Neuronal stem cell (in vitro differentiated cells): ENCODE data around the gene HEATR9.

ENCODE experiments used
- DNase-seq: peaks from one replicate; pipeline ENCODE4 v3.0.0-alpha.2; 2013; ENCODE audit warnings: low spot score
- H2AFZ ChIP-seq: one replicate; pipeline ENCODE4 v1.6.1; 2013; ENCODE audit warnings: mild to moderate bottlenecking, low read length, inconsistent platforms
- H2AK5ac ChIP-seq: 2 replicates; pipeline ENCODE4 v1.6.1; 2013; ENCODE audit warnings: low read depth, mild to moderate bottlenecking, inconsistent platforms, low read length, moderate library complexity, mixed read lengths
- H2BK120ac ChIP-seq: 2 replicates; pipeline ENCODE4 v1.6.1; 2013; ENCODE audit warnings: low read depth, mild to moderate bottlenecking, inconsistent platforms, low read length, moderate library complexity, mixed read lengths
- H2BK12ac ChIP-seq: one replicate; pipeline ENCODE4 v1.6.1; 2013; ENCODE audit warnings: low read length, inconsistent platforms
- H2BK15ac ChIP-seq: 2 replicates; pipeline ENCODE4 v1.6.1; 2013; ENCODE audit warnings: mild to moderate bottlenecking, low read length, inconsistent platforms, mixed read lengths
- H2BK5ac ChIP-seq: one replicate; pipeline ENCODE4 v1.6.1; 2013; ENCODE audit warnings: inconsistent platforms, mild to moderate bottlenecking, low read length, moderate library complexity
- H3K14ac ChIP-seq: one replicate; pipeline ENCODE4 v1.6.1; 2013; ENCODE audit warnings: low read length, inconsistent platforms
- H3K18ac ChIP-seq: 2 replicates; pipeline ENCODE4 v1.6.1; 2013; ENCODE audit warnings: low read length, inconsistent platforms
- H3K23ac ChIP-seq: 2 replicates; pipeline ENCODE4 v1.6.1; 2013; ENCODE audit warnings: low read depth, mild to moderate bottlenecking, mixed read lengths, low read length, inconsistent platforms; ENCODE audit not compliant: poor library complexity
- H3K27ac ChIP-seq: replicated peaks from 3 replicates; pipeline ENCODE4 v1.5.1; 2013; ENCODE audit warnings: low read length, inconsistent platforms
- H3K27me3 ChIP-seq, 3 experiments: 2 replicates each; pipeline ENCODE4 v1.6.1; 2013; ENCODE audit warnings: low read length in 3 of 3, mild to moderate bottlenecking in 2 of 3, inconsistent platforms in 1 of 3, low read depth in 1 of 3, mixed read lengths in 1 of 3, moderate library complexity in 1 of 3; ENCODE audit not compliant: control insufficient read depth in 3 of 3, insufficient read depth in 3 of 3
- H3K36me3 ChIP-seq, 2 donors: replicated peaks in 1 of 2; 2 replicates each; pipeline ENCODE4 v1.6.1; 2013; ENCODE audit warnings: low read length in 2 of 2; ENCODE audit not compliant: control insufficient read depth in 2 of 2, insufficient read depth in 2 of 2
- H3K4ac ChIP-seq: 2 replicates; pipeline ENCODE4 v1.6.1; 2013; ENCODE audit warnings: inconsistent platforms, mild to moderate bottlenecking, low read length, moderate library complexity
- H3K4me1 ChIP-seq, 2 donors: 1 replicate in 1 of 2; 2 replicates in 1 of 2; pipeline ENCODE4 v1.6.1; 2013; ENCODE audit warnings: low read length in 2 of 2, low read depth in 1 of 2; ENCODE audit not compliant: control insufficient read depth in 2 of 2, insufficient read depth in 1 of 2
- H3K4me2 ChIP-seq: one replicate; pipeline ENCODE4 v1.6.1; 2013; ENCODE audit warnings: mild to moderate bottlenecking, low read length, inconsistent platforms; ENCODE audit not compliant: insufficient read depth, poor library complexity, severe bottlenecking
- H3K4me3 ChIP-seq, 2 donors: 2 replicates each; pipeline ENCODE4 v1.5.1; 2013; ENCODE audit warnings: low read length in 2 of 2, mild to moderate bottlenecking in 2 of 2, inconsistent platforms in 1 of 2, moderate library complexity in 1 of 2
- H3K79me1 ChIP-seq: one replicate; pipeline ENCODE4 v1.6.1; 2013; ENCODE audit warnings: low read depth, mild to moderate bottlenecking, inconsistent platforms, low read length, moderate library complexity
- H3K9ac ChIP-seq: one replicate; pipeline ENCODE4 v1.6.1; 2013; ENCODE audit warnings: mild to moderate bottlenecking, low read depth, low read length, inconsistent platforms; ENCODE audit not compliant: poor library complexity
- H3K9me3 ChIP-seq, 2 donors: replicated peaks in 1 of 2; 2 replicates each; pipeline versions ENCODE3 to v1.6.1; 2013; ENCODE audit warnings: low read length in 2 of 2, mild to moderate bottlenecking in 2 of 2, inconsistent platforms in 1 of 2, low read depth in 1 of 2, mixed read lengths in 1 of 2, moderate library complexity in 1 of 2; ENCODE audit not compliant: control insufficient read depth in 2 of 2, insufficient read depth in 1 of 2
- H4K8ac ChIP-seq: one replicate; pipeline ENCODE4 v1.6.1; 2013; ENCODE audit warnings: low read depth, mild to moderate bottlenecking, inconsistent platforms, low read length, moderate library complexity
- H4K91ac ChIP-seq: one replicate; pipeline ENCODE4 v1.6.1; 2013; ENCODE audit warnings: low read length, low read depth, mild to moderate bottlenecking, inconsistent platforms; ENCODE audit not compliant: poor library complexity
- WGBS, 2 donors: extraction: QIAGEN DNeasy Blood & Tissue Kit; methylation state at CpG; one replicate each; pipeline ENCODE4 v1.1.7; 2013; ENCODE audit warnings: missing lambda C conversion rate in 2 of 2, mixed read lengths in 1 of 2; ENCODE audit not compliant: insufficient read length in 2 of 2, insufficient replicate concordance in 1 of 2; ENCODE audit errors: extremely low coverage in 2 of 2; 5-methylcytosine and 5-hydroxymethylcytosine counted together

Gene HEATR9

DNA sequence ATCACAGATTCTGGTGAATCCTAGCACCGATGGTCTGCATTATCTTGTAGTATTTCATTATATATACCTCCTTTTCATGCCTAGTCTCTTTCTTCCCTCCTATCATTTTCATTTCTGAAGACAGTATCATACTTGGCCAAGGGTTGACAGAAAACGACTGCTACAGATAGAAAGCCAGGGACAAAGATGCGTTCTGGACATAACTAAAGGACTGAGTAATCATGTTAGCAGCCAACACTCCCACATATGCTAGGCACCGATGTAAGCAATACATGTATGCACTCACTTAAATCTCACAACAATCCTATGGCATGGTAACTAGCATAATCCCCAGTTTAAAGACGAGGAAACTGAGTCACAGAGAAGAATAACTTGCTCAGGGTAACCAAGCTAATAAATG lies 39.0 kb upstream of the HEATR9 start:
- H3K4me1 ChIP-seq: no peaks in the 10 kb centered on the region
- no peak for DNase-seq
- no peak overlapping the region for H3K18ac ChIP-seq
- H3K79me1 ChIP-seq: no peaks in the 10 kb centered on the region
- no peak overlapping the region for H2BK5ac ChIP-seq
- WGBS, 2 donors: no CpG with 5 or more reads among the region's 5 CpGs
- no peak overlapping the region for H2BK15ac ChIP-seq
- no peak overlapping the region for H2BK120ac ChIP-seq
- H3K4me3 ChIP-seq: no peak overlapping the region
- H3K4me2 ChIP-seq: no peak overlapping the region
- no peak overlapping the region for H3K4ac ChIP-seq
- H4K8ac ChIP-seq: no peak overlapping the region
- H3K27me3 ChIP-seq: peaks cover 0 to 5% (median 0%) of the 10 kb centered on the region in 3 experiments
- H4K91ac ChIP-seq: no peak overlapping the region
- no peak overlapping the region for H2AFZ ChIP-seq
- H3K27ac ChIP-seq: no peak overlapping the region
- H3K9ac ChIP-seq: no peak overlapping the region
- no peak overlapping the region for H3K23ac ChIP-seq
- no peak overlapping the region for H3K14ac ChIP-seq
- no peaks in the 10 kb centered on the region for H3K36me3 ChIP-seq
- H2AK5ac ChIP-seq: no peak overlapping the region
- peaks cover 0 to 5% of the 10 kb centered on the region in 2 donors for H3K9me3 ChIP-seq
- no peak overlapping the region for H2BK12ac ChIP-seq

DNA sequence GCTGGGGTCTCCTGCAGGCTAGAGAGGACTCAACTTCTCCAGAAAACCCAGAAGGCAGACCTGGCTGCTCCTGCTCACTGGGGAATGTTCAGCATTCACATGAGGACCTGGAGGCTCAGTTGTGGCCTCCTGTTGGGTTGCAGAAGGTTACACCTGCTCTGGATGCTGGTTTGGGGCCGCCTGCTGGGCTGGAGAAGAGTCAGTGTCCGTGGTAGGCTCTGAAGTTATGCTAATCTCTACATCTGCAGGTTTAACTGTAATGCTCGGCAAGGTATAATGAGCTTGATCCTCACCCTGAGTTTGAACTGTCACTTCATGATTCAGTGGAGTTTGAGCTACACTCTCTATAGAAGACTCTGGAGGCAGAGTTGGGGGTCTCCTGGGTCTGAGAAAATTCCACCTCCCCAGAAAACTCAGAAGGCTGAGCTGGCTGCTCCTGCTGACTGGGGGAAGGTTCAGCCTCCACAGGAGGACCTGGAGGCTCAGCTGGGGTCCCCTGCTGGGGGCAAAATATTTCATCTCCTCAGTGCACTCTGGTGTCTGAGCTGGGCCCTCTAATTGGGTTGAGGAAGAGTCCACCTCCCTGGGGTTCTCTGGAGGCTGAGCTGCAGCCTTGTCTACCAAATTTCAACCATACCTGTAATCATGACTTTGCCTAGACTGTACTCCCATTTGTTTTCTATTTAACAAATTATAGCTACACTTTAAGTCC lies 38.4 kb upstream of the HEATR9 start:
- DNase-seq: no peak
- no peak overlapping the region for H3K18ac ChIP-seq
- no peak overlapping the region for H4K91ac ChIP-seq
- H3K36me3 ChIP-seq: no peaks in the 10 kb centered on the region
- peaks cover 0 to 5% (median 0%) of the 10 kb centered on the region in 3 experiments for H3K27me3 ChIP-seq
- no peak overlapping the region for H2BK15ac ChIP-seq
- H3K4me2 ChIP-seq: no peak overlapping the region
- H2BK12ac ChIP-seq: no peak overlapping the region
- H2BK120ac ChIP-seq: no peak overlapping the region
- H3K27ac ChIP-seq: no peak overlapping the region
- no peaks in the 10 kb centered on the region for H3K4me1 ChIP-seq
- no peak overlapping the region for H3K4me3 ChIP-seq
- no peak overlapping the region for H2AFZ ChIP-seq
- H3K9me3 ChIP-seq: peaks cover 0 to 5% of the 10 kb centered on the region in 2 donors
- no CpG with 5 or more reads among the region's 3 CpGs for WGBS, 2 donors
- no peak overlapping the region for H3K9ac ChIP-seq
- H3K14ac ChIP-seq: no peak overlapping the region
- H2AK5ac ChIP-seq: no peak overlapping the region
- H3K79me1 ChIP-seq: no peaks in the 10 kb centered on the region
- H3K4ac ChIP-seq: no peak overlapping the region
- H3K23ac ChIP-seq: no peak overlapping the region
- no peak overlapping the region for H2BK5ac ChIP-seq
- H4K8ac ChIP-seq: no peak overlapping the region

DNA sequence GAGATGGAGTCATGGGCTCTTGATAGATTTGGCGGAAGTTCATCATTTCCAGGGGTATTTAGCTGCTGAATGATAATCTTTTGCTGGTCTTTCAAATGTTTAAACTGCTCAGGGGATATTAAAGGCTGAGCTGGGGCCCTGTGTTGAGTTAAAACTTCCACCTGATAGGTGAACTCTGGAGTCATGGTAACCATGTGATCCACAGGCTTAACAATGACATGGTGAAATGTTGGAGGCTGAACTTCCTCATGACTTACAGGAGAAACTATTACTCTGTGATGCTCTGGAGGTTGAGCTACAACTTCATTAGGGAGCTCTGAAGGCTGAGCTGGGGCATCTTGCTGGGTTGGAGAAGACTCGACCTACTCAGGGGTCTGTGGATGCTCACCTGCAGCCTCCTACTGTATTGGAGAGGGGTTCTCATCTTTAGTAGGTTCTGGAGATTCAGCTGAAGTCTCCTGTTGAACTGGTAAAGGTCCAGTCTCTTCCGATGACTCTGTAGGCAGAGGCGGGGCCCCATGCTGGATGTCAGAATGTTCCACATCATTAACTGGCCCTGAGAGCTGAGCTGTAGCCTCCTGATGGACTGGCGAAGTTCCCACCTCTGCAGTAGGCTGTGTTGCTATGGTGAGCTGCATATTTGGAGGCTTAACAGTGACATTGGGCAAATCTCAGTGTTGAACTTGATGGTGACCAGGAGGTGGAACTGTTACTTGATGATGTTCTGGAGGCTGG lies 37.7 kb upstream of the HEATR9 start:
- Histone ChIP-seq H3K4me1 (no peaks in the 10 kb centered on the region), H2BK5ac (no peak overlapping the region), H4K91ac (no peak overlapping the region), H4K8ac (no peak overlapping the region), H3K18ac (no peak overlapping the region), H3K79me1 (no peaks in the 10 kb centered on the region), H3K4me3 (no peak overlapping the region), H3K9me3 (peaks cover 0 to 5% of the 10 kb centered on the region in 2 donors), H3K4ac (no peak overlapping the region), H3K27me3 (peaks cover 0 to 5% (median 0%) of the 10 kb centered on the region in 3 experiments), H3K14ac (no peak overlapping the region), H2BK15ac (no peak overlapping the region), H3K23ac (no peak overlapping the region), H2BK120ac (no peak overlapping the region), H2BK12ac (no peak overlapping the region), H2AK5ac (no peak overlapping the region), H3K4me2 (no peak overlapping the region), H3K9ac (no peak overlapping the region), H2AFZ (no peak overlapping the region), H3K27ac (no peak overlapping the region), H3K36me3 (no peaks in the 10 kb centered on the region)
- no peak for DNase-seq
- WGBS, 2 donors: no CpG with 5 or more reads among the region's 5 CpGs

DNA sequence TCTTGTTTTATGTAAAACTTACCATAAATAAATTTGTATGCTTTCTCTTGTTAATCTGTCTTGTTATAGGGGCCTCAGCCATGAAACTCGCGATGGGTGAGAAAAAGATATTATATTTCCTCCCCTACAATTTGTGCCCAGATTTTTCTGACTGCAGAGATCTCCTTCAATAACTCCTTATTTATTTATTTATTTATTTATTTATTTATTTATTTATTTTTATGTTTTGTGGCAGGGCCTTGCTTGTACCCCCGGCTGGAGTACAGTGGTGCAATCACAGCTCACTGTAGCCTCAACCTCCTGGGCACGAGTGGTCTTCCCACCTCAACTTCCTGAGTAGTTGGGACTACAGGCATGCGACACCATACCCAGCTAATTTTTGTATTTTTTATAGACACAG lies 34.8 kb upstream of the HEATR9 start:
- Histone ChIP-seq H2BK5ac (no peak overlapping the region), H3K27me3 (peaks cover 0 to 9% (median 0%) of the 10 kb centered on the region in 3 experiments), H2AFZ (no peak overlapping the region), H3K36me3 (no peaks in the 10 kb centered on the region), H3K14ac (no peak overlapping the region), H3K9ac (no peak overlapping the region), H3K23ac (no peak overlapping the region), H2BK15ac (no peak overlapping the region), H3K9me3 (peaks cover 0 to 1% of the 10 kb centered on the region in 2 donors), H2BK12ac (no peak overlapping the region), H4K91ac (no peak overlapping the region), H3K4ac (no peak overlapping the region), H3K27ac (no peak overlapping the region), H3K4me1 (no peaks in the 10 kb centered on the region), H3K4me3 (no peak overlapping the region), H3K79me1 (no peaks in the 10 kb centered on the region), H2AK5ac (no peak overlapping the region), H4K8ac (no peak overlapping the region), H3K18ac (no peak overlapping the region), H2BK120ac (no peak overlapping the region), H3K4me2 (no peak overlapping the region)
- WGBS, 2 donors: no CpG with 5 or more reads among the region's 5 CpGs
- no peak for DNase-seq
